Right lobe of liver (tissue), 6 donors: ENCODE data around the gene ZSCAN10. TPM values are rescaled to one million over a fixed set of nuclear protein-coding genes. Genes with fewer than 3 reads are reported as not detected.

Experiments
- ATAC-seq, 4 donors: fragments of 200-7000 bp; cut with Tn5 transposase; one replicate each; pipeline ENCODE4 v1.9.1; 2020; ENCODE audit warnings: mild to moderate bottlenecking in 4 of 4, moderate library complexity in 4 of 4
- DNase-seq, 3 donors: peaks; one replicate each; pipeline ENCODE4 v3.0.0-alpha.2; 2020
- H3K27ac ChIP-seq, 3 donors: fragments of 200-600 bp; one replicate each; pipeline ENCODE4 v1.8.0; 2022
- H3K27me3 ChIP-seq, 2 donors: fragments of 200-600 bp; one replicate each; pipeline ENCODE4 v1.8.0; 2022
- H3K36me3 ChIP-seq, 4 donors: fragments of 200-600 bp; sonication (generic) in 1 of 4; one replicate each; pipeline versions ENCODE4 v1.5.1 to v1.8.0; 2017 to 2022; ENCODE audit warnings: control low read depth in 1 of 4
- H3K4me1 ChIP-seq, 4 donors: fragments of 200-600 bp; sonication (generic) in 1 of 4; one replicate each; pipeline versions ENCODE4 v1.5.1 to v1.8.0; 2017 to 2022; ENCODE audit warnings: control low read depth in 1 of 4
- H3K4me3 ChIP-seq, 3 donors: fragments of 200-600 bp; one replicate each; pipeline ENCODE4 v1.8.0; 2022
- H3K9me3 ChIP-seq, 4 donors: fragments of 200-600 bp; sonication (generic) in 1 of 4; one replicate each; pipeline versions ENCODE4 v1.5.1 to v1.8.0; 2017 to 2022; ENCODE audit warnings: control low read depth in 1 of 4
- CTCF ChIP-seq, 4 donors: fragments of 200-600 bp in 3 of 4; fragments of 450-650 bp in 1 of 4; IDR thresholded peaks; one replicate each; pipeline versions ENCODE4 v1.5.1 to v1.8.0; 2016 to 2022; ENCODE audit warnings: antibody characterized with exemption in 4 of 4, mild to moderate bottlenecking in 2 of 4
- POLR2A ChIP-seq: fragments of 450-650 bp; IDR thresholded peaks from one replicate; pipeline ENCODE4 v1.6.1; 2017; ENCODE audit warnings: antibody characterized with exemption, mild to moderate bottlenecking
- WGBS: methylation state at CpG from one replicate; pipeline ENCODE4 v1.1.6; 2018; ENCODE audit warnings: low coverage, low lambda C conversion rate; ENCODE audit not compliant: insufficient coverage; ENCODE audit errors: missing lambda C conversion rate; 5-methylcytosine and 5-hydroxymethylcytosine counted together
- intact Hi-C, 2 donors: fragments of 100-400 bp; cut with DNase I; formaldehyde crosslinking; loops; one replicate each; pipeline versions ENCODE4 v1.11.2 to v1.14.1; 2022
- small RNA-seq, 2 experiments: library from RNA; depleted of rRNA; stranded (forward); fragments of <200 nt; gene quantifications; one replicate each; pipeline ENCODE3, GENCODE V24; 2016
- total RNA-seq, 6 experiments: library from RNA; depleted of rRNA in 2 of 6; stranded (reverse); fragments of >200 nt in 2 of 6; fragmentation: NEBNext Ultra II Directional in 3 of 6; extraction: Animal tissue kit (Norgen Biotek cat#: 25700) in 3 of 6; gene quantifications; one replicate each; pipeline versions ENCODE4 v1.1.0 to v1.2.4, GENCODE V29; 2016 to 2023
- donor health status: DM: no; HTN: yes; CAD: no.
- donor health status: DM: no; HTN: no; CAD: no.
- donor health status: DM: no; HTN: no; CAD: no.
- donor health status: DM: no; HTN: yes; CAD: no.
- donor health status: DM: no; HTN: yes; CAD: no.

Gene ZSCAN10
- total RNA-seq, 6 experiments from 2014 or later, result not detected

GRCh38 chr16:3038896-3039295, 60.2 kb downstream of the ZSCAN10 start:
- H3K27ac ChIP-seq, result no peak overlapping the region
- TF ChIP-seq POLR2A, result no peak
- no peak for TF ChIP-seq CTCF (IDR thresholded peaks at IDR 0.05)
- intact Hi-C loops, result no loop called here
- DNase-seq (no peak), ATAC-seq (peak in 1 of 4 donors; percentile 6)
- no peaks in the 10 kb centered on the region for H3K36me3 ChIP-seq
- H3K4me3 ChIP-seq, result no peak overlapping the region
- H3K4me1 ChIP-seq, result peaks cover 0 to 3% (median 0%) of the 10 kb centered on the region in 4 donors
- H3K27me3 ChIP-seq, result peaks cover 0 to 15% of the 10 kb centered on the region in 2 donors
- WGBS, result 70% methylated on average over 2 of the region's 5 CpGs
- no peaks in the 10 kb centered on the region for H3K9me3 ChIP-seq

Small RNAs within 50 kb of the gene (small RNA-seq; reads per million reads assigned to genes)
- 0 reads per million in 2 experiments for gene RNU1-22P

Other genes starting within 250 kb of the ZSCAN10 start
- gene PRSS22, start 241.1 kb downstream of the ZSCAN10 start, total RNA-seq, result 1 to 10 TPM in 2 of 6 experiments, under 1 TPM in 3, not detected in 1; 0.18 to 2.1 (median 0.84) TPM
- gene FLYWCH2, start 216.1 kb downstream of the ZSCAN10 start, total RNA-seq, result 10 to 100 TPM in 2 of 6 experiments, 1 to 10 TPM in 4; 3.6 to 18.9 (median 5.6) TPM
- 10 to 100 TPM in 5 of 6 experiments, 1 to 10 TPM in 1; 9.3 to 19.8 (median 15.1) TPM for gene FLYWCH1, start 187.4 kb downstream of the ZSCAN10 start, total RNA-seq
- gene KREMEN2, start 135.0 kb downstream of the ZSCAN10 start, total RNA-seq, result not detected
- gene PAQR4, start 129.9 kb downstream of the ZSCAN10 start, total RNA-seq, result 1 to 10 TPM in 4 of 6 experiments, under 1 TPM in 2; 0.93 to 6.1 (median 3.3) TPM
- 1 to 10 TPM in 5 of 6 experiments, under 1 TPM in 1; 0.68 to 6.5 (median 1.7) TPM for gene PKMYT1, start 118.8 kb downstream of the ZSCAN10 start, total RNA-seq
- 1 to 10 TPM in 2 of 6 experiments, under 1 TPM in 4; 0.25 to 1.7 (median 0.92) TPM for gene CLDN9, start 86.4 kb downstream of the ZSCAN10 start, total RNA-seq
- 1 to 10 TPM in 1 of 6 experiments, not detected in 5; 2.9 TPM for gene CLDN6, start 81.1 kb downstream of the ZSCAN10 start, total RNA-seq
- 100 to 1,000 TPM in 3 of 6 experiments, 10 to 100 TPM in 1, 1 to 10 TPM in 2; 5.2 to 284 (median 69.4) TPM for gene TNFRSF12A, start 78.9 kb downstream of the ZSCAN10 start, total RNA-seq
- 10 to 100 TPM in 5 of 6 experiments, 1 to 10 TPM in 1; 9.7 to 14.6 (median 12.1) TPM for gene HCFC1R1, start 75.4 kb downstream of the ZSCAN10 start, total RNA-seq
- 10 to 100 TPM in 2 of 6 experiments, 1 to 10 TPM in 4; 7.7 to 15.7 (median 9.7) TPM for gene THOC6, start 75.3 kb downstream of the ZSCAN10 start, total RNA-seq
- under 1 TPM in 5 of 6 experiments, not detected in 1; 0.11 to 0.58 (median 0.48) TPM for gene BICDL2, start 62.4 kb downstream of the ZSCAN10 start, total RNA-seq
- gene MMP25, start 52.7 kb downstream of the ZSCAN10 start, total RNA-seq, result 1 to 10 TPM; 1.3 to 2.0 (median 1.6) TPM
- 1,000 to 10,000 TPM in 2 of 6 experiments, 100 to 1,000 TPM in 4; 204 to 1,268 (median 669) TPM for gene IL32, start 33.7 kb downstream of the ZSCAN10 start, total RNA-seq
- 1 to 10 TPM; 4.0 to 8.4 (median 5.4) TPM for gene ZNF205, start 13.3 kb upstream of the ZSCAN10 start, total RNA-seq
- 1 to 10 TPM; 1.3 to 4.4 (median 1.7) TPM for gene ZNF213, start 35.7 kb upstream of the ZSCAN10 start, total RNA-seq
- not detected for gene OR1F1, start 88.9 kb upstream of the ZSCAN10 start, total RNA-seq
- gene ZNF200, start 135.9 kb upstream of the ZSCAN10 start, total RNA-seq, result 1 to 10 TPM; 1.9 to 4.8 (median 3.5) TPM
- 1 to 10 TPM in 3 of 6 experiments, under 1 TPM in 3; 0.66 to 1.7 (median 1.0) TPM for gene MEFV, start 157.3 kb upstream of the ZSCAN10 start, total RNA-seq
- 10 to 100 TPM in 5 of 6 experiments, 1 to 10 TPM in 1; 7.1 to 13.9 (median 11.0) TPM for gene ZNF263, start 184.2 kb upstream of the ZSCAN10 start, total RNA-seq
- 1 to 10 TPM in 4 of 6 experiments, under 1 TPM in 2; 0.56 to 1.9 (median 1.7) TPM for gene TIGD7, start 206.1 kb upstream of the ZSCAN10 start, total RNA-seq
- gene ZNF75A, start 206.2 kb upstream of the ZSCAN10 start, total RNA-seq, result 10 to 100 TPM in 4 of 6 experiments, 1 to 10 TPM in 2; 7.5 to 11.5 (median 10.5) TPM